GM19351 (cell line): ENCODE data around the gene MAP3K19.
"Not testable (repeated sequence)": the region's sequence is repeated elsewhere in the genome, so short reads cannot be mapped to it uniquely, and the experiment has no call there.

Source experiments
- ATAC-seq: cut with Tn5 transposase; IDR thresholded peaks from one replicate; pipeline ENCODE4 v1.9.1; 2021; ENCODE audit warnings: mild to moderate bottlenecking, moderate library complexity; ENCODE audit not compliant: unreplicated experiment

Gene MAP3K19

GRCh38 chr2:134988994-134989605 is 58.1 kb downstream of the MAP3K19 start:
- no peak for ATAC-seq

- no peak for ATAC-seq
These were observed 62.2 kb downstream of the MAP3K19 start for GRCh38 chr2:134985061-134985460.

GRCh38 chr2:134982603-134983002 is 64.6 kb downstream of the MAP3K19 start:
- no peak for ATAC-seq

GRCh38 chr2:134980639-134981038 is 66.6 kb downstream of the MAP3K19 start:
- ATAC-seq = no peak

- no peak for ATAC-seq
These were observed 68.0 kb downstream of the MAP3K19 start for GRCh38 chr2:134979221-134979620.

- not testable (repeated sequence) for ATAC-seq
These were observed 70.1 kb downstream of the MAP3K19 start for GRCh38 chr2:134977104-134977503.

- ATAC-seq = no peak
These were observed 71.1 kb downstream of the MAP3K19 start for GRCh38 chr2:134976074-134976702.

GRCh38 chr2:134975281-134976009 is 71.8 kb downstream of the MAP3K19 start:
- no peak for ATAC-seq

- ATAC-seq = peak; percentile 72
These were observed 73.8 kb downstream of the MAP3K19 start for GRCh38 chr2:134973241-134974138.

- not testable (repeated sequence) for ATAC-seq
These were observed 80.1 kb downstream of the MAP3K19 start for GRCh38 chr2:134967166-134967565.

- no peak for ATAC-seq
These were observed 89.8 kb downstream of the MAP3K19 start for GRCh38 chr2:134957477-134957876.

GRCh38 chr2:134955744-134956143 is 91.5 kb downstream of the MAP3K19 start:
- no peak for ATAC-seq

GRCh38 chr2:134954065-134954464 is 93.2 kb downstream of the MAP3K19 start:
- ATAC-seq = no peak

- ATAC-seq = no peak
These were observed 94.6 kb downstream of the MAP3K19 start for GRCh38 chr2:134952608-134953007.

GRCh38 chr2:134950886-134951285 is 96.4 kb downstream of the MAP3K19 start:
- no peak for ATAC-seq

GRCh38 chr2:134949981-134950708 is 97.1 kb downstream of the MAP3K19 start:
- ATAC-seq = no peak

GRCh38 chr2:134946073-134946472 is 101.2 kb downstream of the MAP3K19 start:
- ATAC-seq = no peak

- ATAC-seq = no peak
These were observed 102.3 kb downstream of the MAP3K19 start for GRCh38 chr2:134944975-134945374.

- peak; percentile 74 for ATAC-seq
These were observed 103.7 kb downstream of the MAP3K19 start for GRCh38 chr2:134943540-134943939.

GRCh38 chr2:134936691-134937090 is 110.6 kb downstream of the MAP3K19 start:
- ATAC-seq = no peak
